GM19463 (cell line): ENCODE measurements around the gene SYAP1.
A peak's percentile ranks its signal among the peaks of the same experiment; 100 is the strongest.
"Not testable (repeated sequence)": the region's sequence is repeated elsewhere in the genome, so short reads cannot be mapped to it uniquely, and the experiment has no call there.

Experiments used
- ATAC-seq: cut with Tn5 transposase; IDR thresholded peaks from one replicate; pipeline ENCODE4 v1.9.1; 2021; ENCODE audit warnings: mild to moderate bottlenecking, moderate library complexity; ENCODE audit not compliant: unreplicated experiment

SYAP1 gene

GRCh38 chrX:16719334-16720084, at the start of gene SYAP1:
Gene SYAP1, plus strand, starts transcription at chrX:16719612. Its CDS starts 113 bp downstream, at chrX:16719725.
- peak; percentile 99 for ATAC-seq

- ATAC-seq = no peak
Measured at GRCh38 chrX:16671005-16671404, 48.4 kb upstream of the SYAP1 start.

- no peak for ATAC-seq
Measured at GRCh38 chrX:16678689-16679088, 40.7 kb upstream of the SYAP1 start.

GRCh38 chrX:16683007-16683664, 36.3 kb upstream of the SYAP1 start:
- no peak for ATAC-seq

GRCh38 chrX:16687514-16687913, 31.9 kb upstream of the SYAP1 start:
- ATAC-seq = no peak

GRCh38 chrX:16695079-16695676, 24.2 kb upstream of the SYAP1 start:
- ATAC-seq = peak; percentile 80

- ATAC-seq = no peak
Measured at GRCh38 chrX:16696956-16697355, 22.5 kb upstream of the SYAP1 start.

GRCh38 chrX:16699389-16699788, 20.0 kb upstream of the SYAP1 start:
- ATAC-seq = no peak

GRCh38 chrX:16700734-16701133, 18.7 kb upstream of the SYAP1 start:
- no peak for ATAC-seq

GRCh38 chrX:16702700-16703599, 16.5 kb upstream of the SYAP1 start:
- no peak for ATAC-seq

- ATAC-seq = peak; percentile 16
Measured at GRCh38 chrX:16705370-16705769, 14.0 kb upstream of the SYAP1 start.

GRCh38 chrX:16708016-16708415, 11.4 kb upstream of the SYAP1 start:
- no peak for ATAC-seq

- no peak for ATAC-seq
Measured at GRCh38 chrX:16711219-16711811, 8.1 kb upstream of the SYAP1 start.

- peak; percentile 32 for ATAC-seq
Measured at GRCh38 chrX:16711893-16712547, 7.4 kb upstream of the SYAP1 start.

- peak; percentile 84 for ATAC-seq
Measured at GRCh38 chrX:16712548-16713155, 6.8 kb upstream of the SYAP1 start, which contains the start of gene CTPS2. Gene CTPS2, minus strand, starts transcription at chrX:16712669. Its CDS starts 9,767 bp downstream, at chrX:16702902.

GRCh38 chrX:16714504-16714903, 4.9 kb upstream of the SYAP1 start:
- ATAC-seq = no peak

GRCh38 chrX:16715638-16716037, 3.8 kb upstream of the SYAP1 start:
- not testable (repeated sequence) for ATAC-seq

- ATAC-seq = not testable (repeated sequence)
Measured at GRCh38 chrX:16716451-16716850, 3.0 kb upstream of the SYAP1 start.

- ATAC-seq = peak; percentile 29
Measured at GRCh38 chrX:16718824-16719333, 533 bp upstream of the SYAP1 start.
